CD14-positive monocyte (primary cell): ENCODE measurements around the gene GGA3. TPM values are rescaled to one million over a fixed set of nuclear protein-coding genes. Genes with fewer than 3 reads are reported as not detected.

Source experiments
- DNase-seq, 3 donors: peaks; one replicate each; pipeline ENCODE4 v3.0.0-alpha.2; 2011 to 2022
- H2AFZ ChIP-seq: 2 replicates; pipeline ENCODE4 v1.6.0; 2012; ENCODE audit warnings: mild to moderate bottlenecking, low read depth, low read length, inconsistent platforms; ENCODE audit not compliant: insufficient read depth, poor library complexity, severe bottlenecking
- H3K27ac ChIP-seq, 2 donors: 1 replicate in 1 of 2; 2 replicates in 1 of 2; pipeline ENCODE4 v1.5.1; 2012 to 2013; ENCODE audit warnings: low read length in 2 of 2, control low read depth in 1 of 2, inconsistent platforms in 1 of 2, low read depth in 1 of 2, mild to moderate bottlenecking in 1 of 2
- H3K27me3 ChIP-seq, 2 donors: one replicate each; pipeline versions ENCODE4 v1.6.0 to v1.6.1; 2011 to 2013; ENCODE audit warnings: low read length in 2 of 2; ENCODE audit not compliant: control insufficient read depth in 2 of 2, insufficient read depth in 2 of 2
- H3K36me3 ChIP-seq, 2 donors: replicated peaks in 1 of 2; 1 replicate in 1 of 2; 2 replicates in 1 of 2; pipeline versions ENCODE4 v1.5.1 to v1.6.1; 2012 to 2013; ENCODE audit warnings: low read length in 2 of 2, control low read depth in 1 of 2, inconsistent platforms in 1 of 2, mild to moderate bottlenecking in 1 of 2; ENCODE audit not compliant: insufficient read depth in 2 of 2, control insufficient read depth in 1 of 2
- H3K4me1 ChIP-seq, 2 donors: 1 replicate in 1 of 2; 2 replicates in 1 of 2; pipeline versions ENCODE4 v1.5.1 to v1.6.1; 2012 to 2013; ENCODE audit warnings: low read length in 2 of 2, control low read depth in 1 of 2, inconsistent platforms in 1 of 2, mild to moderate bottlenecking in 1 of 2, moderate library complexity in 1 of 2; ENCODE audit not compliant: insufficient read depth in 2 of 2, control insufficient read depth in 1 of 2
- H3K4me2 ChIP-seq: replicated peaks from 2 replicates; pipeline ENCODE3; 2012; ENCODE audit warnings: low read length, moderate library complexity, mild to moderate bottlenecking; ENCODE audit not compliant: poor library complexity, severe bottlenecking; ENCODE audit errors: extremely low read depth
- H3K4me3 ChIP-seq, 3 experiments: fragments of 200-600 bp in 1 of 3; sonication (generic) in 1 of 3; replicated peaks in 1 of 3; 1 replicate in 2 of 3; 2 replicates in 1 of 3; pipeline ENCODE4 v1.5.1; 2011 to 2013; ENCODE audit warnings: low read length in 3 of 3, mild to moderate bottlenecking in 3 of 3, control low read depth in 2 of 3, low read depth in 2 of 3, inconsistent platforms in 1 of 3, moderate library complexity in 1 of 3
- H3K79me2 ChIP-seq: 2 replicates; pipeline ENCODE4 v1.6.0; 2012; ENCODE audit warnings: mild to moderate bottlenecking, control low read depth, inconsistent platforms, low read length, moderate library complexity; ENCODE audit not compliant: insufficient read depth
- H3K9ac ChIP-seq: 2 replicates; pipeline ENCODE4 v1.6.0; 2017; ENCODE audit warnings: low read length, mild to moderate bottlenecking; ENCODE audit not compliant: insufficient read depth, poor library complexity, severe bottlenecking
- H3K9me3 ChIP-seq, 2 donors: replicated peaks in 1 of 2; 1 replicate in 1 of 2; 2 replicates in 1 of 2; pipeline versions ENCODE4 v1.5.1 to v1.6.1; 2012 to 2013; ENCODE audit warnings: low read length in 2 of 2, control low read depth in 1 of 2; ENCODE audit not compliant: control insufficient read depth in 1 of 2, insufficient read depth in 1 of 2
- H4K20me1 ChIP-seq: 2 replicates; pipeline ENCODE4 v1.6.0; 2012; ENCODE audit warnings: mild to moderate bottlenecking, low read length, control low read depth, moderate library complexity; ENCODE audit not compliant: insufficient read depth
- H3K27ac Mint-ChIP-seq, 7 donors: one replicate each; pipeline ENCODE4 v1.8.0; 2020; ENCODE audit warnings: mild to moderate bottlenecking in 7 of 7, mixed read lengths in 7 of 7, moderate library complexity in 6 of 7, inconsistent platforms in 2 of 7
- H3K27me3 Mint-ChIP-seq, 3 donors: one replicate each; pipeline ENCODE4 v1.8.0; 2021 to 2022; ENCODE audit warnings: low read depth in 3 of 3, mild to moderate bottlenecking in 3 of 3, mixed read lengths in 3 of 3, moderate library complexity in 3 of 3, inconsistent platforms in 1 of 3
- H3K36me3 Mint-ChIP-seq, 2 donors: one replicate each; pipeline ENCODE4 v1.8.0; 2020; ENCODE audit warnings: mixed read lengths in 2 of 2, inconsistent platforms in 1 of 2, mild to moderate bottlenecking in 1 of 2
- H3K4me1 Mint-ChIP-seq: one replicate; pipeline ENCODE4 v1.8.0; 2020; ENCODE audit warnings: mild to moderate bottlenecking, mixed read lengths
- H3K4me3 Mint-ChIP-seq, 2 donors: one replicate each; pipeline ENCODE4 v1.8.0; 2020; ENCODE audit warnings: mild to moderate bottlenecking in 2 of 2, mixed read lengths in 2 of 2, moderate library complexity in 1 of 2
- H3K9me3 Mint-ChIP-seq, 7 donors: one replicate each; pipeline ENCODE4 v1.8.0; 2020 to 2022; ENCODE audit warnings: mixed read lengths in 7 of 7, mild to moderate bottlenecking in 6 of 7, moderate library complexity in 6 of 7, inconsistent platforms in 2 of 7
- WGBS: methylation state at CpG from one replicate; pipeline ENCODE4 v1.1.5; 2013; ENCODE audit warnings: missing lambda C conversion rate; ENCODE audit not compliant: insufficient coverage; 5-methylcytosine and 5-hydroxymethylcytosine counted together
- intact Hi-C, 2 donors: fragments of 100-400 bp; cut with micrococcal nuclease; formaldehyde crosslinking; loops; one replicate each; pipeline versions ENCODE4 v1.15.0 to v1.15.1; 2023
- polyA plus RNA-seq, 3 donors: library from polyadenylated mRNA; depleted of rRNA in 1 of 3; unstranded in 2 of 3; stranded (reverse) in 1 of 3; fragments of 300-500 nt in 2 of 3; fragments of >200 nt in 1 of 3; fragmentation: Illumina TruSeq in 2 of 3; gene quantifications; 1 replicate in 2 of 3; 2 replicates in 1 of 3; pipeline ENCODE4 v1.2.3, GENCODE V29; 2012 to 2021
- TF ChIP-seq, protein P1 (sequence below): fragments of 200-600 bp; IDR thresholded peaks from one replicate; pipeline ENCODE4 v1.8.0; 2022; ENCODE audit warnings: antibody characterized with exemption, mild to moderate bottlenecking

The GGA3 gene
- polyA plus RNA-seq, 3 donors, result 4.3 to 162 (median 15.7) TPM

DNA sequence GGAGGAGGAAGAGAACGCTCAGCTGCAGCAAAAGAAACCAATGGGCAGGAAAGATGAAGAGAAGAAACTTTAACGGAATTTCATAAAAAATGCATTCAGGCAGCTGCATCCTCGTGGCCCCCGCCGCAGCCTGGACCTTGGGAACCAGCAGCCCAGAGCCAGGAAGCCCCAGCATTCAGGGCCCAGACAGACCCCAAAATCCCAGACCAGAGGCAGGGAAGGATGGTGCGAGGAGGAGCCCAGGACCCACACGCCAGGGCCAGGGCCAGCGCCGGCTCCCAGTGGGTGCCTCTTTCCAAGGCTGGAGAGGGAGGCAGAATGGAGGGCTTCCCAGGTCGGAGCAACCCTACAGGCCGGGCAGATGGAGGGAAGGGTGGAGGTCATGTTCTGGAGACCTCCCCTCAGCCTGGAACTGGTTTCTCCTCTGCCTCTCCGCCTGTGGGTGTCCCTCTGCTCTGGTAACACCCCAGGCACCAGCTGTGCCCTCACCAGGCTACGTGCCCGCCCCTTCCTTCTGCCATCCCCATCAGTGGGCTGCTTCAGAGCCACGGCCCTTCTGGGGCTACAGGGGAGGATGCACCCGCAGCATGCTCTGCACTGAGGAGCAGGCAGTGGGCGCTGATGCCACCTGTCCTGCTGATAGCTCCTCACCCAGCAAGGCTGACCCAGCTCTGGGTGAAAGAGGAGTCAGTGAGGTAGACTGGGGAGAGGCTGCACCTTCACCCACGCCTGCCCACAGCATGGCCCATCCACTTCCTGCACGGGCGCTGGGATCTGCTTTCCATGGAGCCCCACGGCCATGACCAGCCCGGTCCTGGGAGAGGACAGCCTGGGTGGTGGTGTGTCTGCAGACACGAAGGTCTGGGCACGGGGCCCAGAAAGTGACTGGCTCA lies 10.8 kb upstream of the GGA3 start:
- Mint-ChIP-seq H3K27me3 (peaks cover 0 to 2% (median 0%) of the 10 kb centered on the region in 3 donors), H3K9me3 (peaks cover 0 to 2% (median 0%) of the 10 kb centered on the region in 7 donors), H3K4me1 (peaks cover 46% of the 10 kb centered on the region), H3K36me3 (peaks cover 22 to 40% of the 10 kb centered on the region in 2 donors), H3K27ac (peak overlapping the region; percentile 0 to 81 (median 70)), H3K4me3 (peak overlapping the region; percentile 72 to 87)
- Histone ChIP-seq H3K36me3 (peaks cover 15 to 31% of the 10 kb centered on the region in 2 donors), H3K4me2 (peak overlapping the region; percentile 89), H3K27ac (peak overlapping the region; percentile 52 to 90), H4K20me1 (peaks cover 4% of the 10 kb centered on the region), H3K9me3 (no peaks in the 10 kb centered on the region), H3K9ac (peak overlapping the region; percentile 83), H3K27me3 (no peaks in the 10 kb centered on the region), H3K4me1 (peaks cover 46 to 51% of the 10 kb centered on the region in 2 donors), H3K4me3 (peak overlapping the region; percentile 71 to 92 (median 83)), H2AFZ (peak overlapping the region; percentile 91), H3K79me2 (peaks cover 63% of the 10 kb centered on the region)
- TF ChIP-seq, protein P1, sequence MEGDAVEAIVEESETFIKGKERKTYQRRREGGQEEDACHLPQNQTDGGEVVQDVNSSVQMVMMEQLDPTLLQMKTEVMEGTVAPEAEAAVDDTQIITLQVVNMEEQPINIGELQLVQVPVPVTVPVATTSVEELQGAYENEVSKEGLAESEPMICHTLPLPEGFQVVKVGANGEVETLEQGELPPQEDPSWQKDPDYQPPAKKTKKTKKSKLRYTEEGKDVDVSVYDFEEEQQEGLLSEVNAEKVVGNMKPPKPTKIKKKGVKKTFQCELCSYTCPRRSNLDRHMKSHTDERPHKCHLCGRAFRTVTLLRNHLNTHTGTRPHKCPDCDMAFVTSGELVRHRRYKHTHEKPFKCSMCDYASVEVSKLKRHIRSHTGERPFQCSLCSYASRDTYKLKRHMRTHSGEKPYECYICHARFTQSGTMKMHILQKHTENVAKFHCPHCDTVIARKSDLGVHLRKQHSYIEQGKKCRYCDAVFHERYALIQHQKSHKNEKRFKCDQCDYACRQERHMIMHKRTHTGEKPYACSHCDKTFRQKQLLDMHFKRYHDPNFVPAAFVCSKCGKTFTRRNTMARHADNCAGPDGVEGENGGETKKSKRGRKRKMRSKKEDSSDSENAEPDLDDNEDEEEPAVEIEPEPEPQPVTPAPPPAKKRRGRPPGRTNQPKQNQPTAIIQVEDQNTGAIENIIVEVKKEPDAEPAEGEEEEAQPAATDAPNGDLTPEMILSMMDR, result no peak
- 60% methylated on average over 20 of the region's 24 CpGs for WGBS
- DNase-seq, result no peak
- intact Hi-C loops, result loop anchor here in 1 of 2 donors (5.0 kb wide), 1 partner anchor 135 kb away; the partner anchor contains the start of gene GRB2

DNA sequence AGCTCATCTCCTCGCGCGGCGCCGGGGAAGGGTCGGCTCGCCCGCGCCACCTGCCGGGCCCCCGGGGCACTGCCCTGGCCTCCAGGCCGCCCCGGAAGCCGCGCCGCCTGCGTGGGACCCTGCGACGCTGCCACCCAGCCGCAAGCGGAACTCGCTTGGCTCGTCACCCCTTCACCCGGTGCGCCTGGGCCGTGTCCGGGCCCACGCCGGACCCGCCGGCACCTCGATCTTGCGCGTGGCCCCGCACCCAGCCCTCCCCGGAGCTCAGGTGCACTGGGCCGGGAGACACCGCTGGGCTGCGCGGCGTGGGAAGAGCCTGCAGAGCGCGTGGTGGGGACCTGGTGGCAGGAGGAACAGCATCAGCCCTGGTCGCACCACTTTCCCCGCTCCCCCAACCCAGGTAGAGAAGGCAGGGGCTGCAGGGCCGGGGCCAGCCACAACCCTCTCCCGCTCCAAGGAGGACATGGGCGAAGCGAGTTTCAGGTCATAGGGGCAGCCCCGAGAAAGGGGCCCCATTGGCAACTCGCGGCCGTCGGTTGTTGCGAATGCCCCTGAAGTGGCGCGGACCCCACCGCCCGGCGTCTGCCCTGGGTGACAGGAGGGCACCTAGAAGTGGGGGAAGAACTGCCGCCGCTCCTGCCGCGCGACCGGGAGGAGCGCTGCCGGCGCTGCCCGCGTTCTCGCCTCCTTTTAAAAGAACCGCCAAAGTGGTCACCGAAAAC lies 10.0 kb upstream of the GGA3 start:
- Histone ChIP-seq H3K9ac (peak overlapping the region; percentile 83), H3K27me3 (no peaks in the 10 kb centered on the region), H3K36me3 (peaks cover 13 to 29% of the 10 kb centered on the region in 2 donors), H3K4me1 (peaks cover 54 to 59% of the 10 kb centered on the region in 2 donors), H2AFZ (peak overlapping the region; percentile 91), H3K79me2 (peaks cover 63% of the 10 kb centered on the region), H3K9me3 (no peaks in the 10 kb centered on the region), H4K20me1 (peaks cover 4% of the 10 kb centered on the region), H3K27ac (peak overlapping the region; percentile 52 to 90), H3K4me2 (peak overlapping the region; percentile 89), H3K4me3 (peak overlapping the region; percentile 71 to 92 (median 83))
- WGBS, result under 1% methylated on average over 73 of the region's 74 CpGs
- peaks cover 0 to 4% (median 0%) of the 10 kb centered on the region in 7 donors for H3K9me3 Mint-ChIP-seq
- H3K36me3 Mint-ChIP-seq, result peaks cover 30 to 40% of the 10 kb centered on the region in 2 donors
- peaks cover 54% of the 10 kb centered on the region for H3K4me1 Mint-ChIP-seq
- H3K4me3 Mint-ChIP-seq, result peak overlapping the region; percentile 72 to 87
- peak overlapping the region; percentile 36 to 81 (median 70) for H3K27ac Mint-ChIP-seq
- peaks cover 0 to 2% (median 0%) of the 10 kb centered on the region in 3 donors for H3K27me3 Mint-ChIP-seq
- TF ChIP-seq, protein P1, result peak; percentile 79
- peak; percentile 78 to 89 (median 88) for DNase-seq
- intact Hi-C loops, result loop anchor here in 1 of 2 donors (5.0 kb wide), 1 partner anchor 136 kb away; the partner anchor contains the start of gene GRB2
